Activated CD8-positive, alpha-beta memory T cell treated with anti-CD3 and anti-CD28 coated beads, Interleukin-2, amount 10 ng/mL, durations not matched to agents 7 days and 5 days (primary cell): ENCODE results near the gene KANSL3. TPM values are rescaled to one million over a fixed set of nuclear protein-coding genes. Genes with fewer than 3 reads are reported as not detected.
"Not testable (repeated sequence)": the region's sequence is repeated elsewhere in the genome, so short reads cannot be mapped to it uniquely, and the experiment has no call there.

Experiments used
- ATAC-seq: fragments of 150-1000 bp; cut with Tn5 transposase; one replicate; pipeline ENCODE4 v1.10.0; 2021; ENCODE audit warnings: moderate library complexity
- CTCF ChIA-PET: fragments of 350-600 bp; sonication (Branson Sonifier 250); formaldehyde crosslinking; loops from one replicate; lab custom pipeline; 2021; ENCODE audit warnings: antibody characterized with exemption; lab: Charles Lee
- DNase-seq: peaks from one replicate; pipeline ENCODE4 v3.0.0-alpha.2; 2020
- H3K27ac Mint-ChIP-seq: one replicate; pipeline ENCODE4 v1.8.0; 2021; ENCODE audit warnings: mild to moderate bottlenecking, mixed read lengths
- H3K27me3 Mint-ChIP-seq: one replicate; pipeline ENCODE4 v1.8.0; 2021; ENCODE audit warnings: mixed read lengths
- H3K36me3 Mint-ChIP-seq: one replicate; pipeline ENCODE4 v1.8.0; 2021; ENCODE audit warnings: mild to moderate bottlenecking, mixed read lengths
- H3K4me1 Mint-ChIP-seq: one replicate; pipeline ENCODE4 v1.8.0; 2021; ENCODE audit warnings: mixed read lengths
- H3K4me3 Mint-ChIP-seq: one replicate; pipeline ENCODE4 v1.8.0; 2021; ENCODE audit warnings: mild to moderate bottlenecking, moderate library complexity, mixed read lengths
- H3K9me3 Mint-ChIP-seq: one replicate; pipeline ENCODE4 v1.8.0; 2022; ENCODE audit warnings: low read depth, mixed read lengths
- total RNA-seq, 2 experiments: library from RNA; stranded (reverse); gene quantifications; one replicate each; pipeline ENCODE4 v1.2.3, GENCODE V29; 2021

The KANSL3 gene
- total RNA-seq, 2 experiments from 2014 or later = 74.6 to 84.0 TPM

DNA sequence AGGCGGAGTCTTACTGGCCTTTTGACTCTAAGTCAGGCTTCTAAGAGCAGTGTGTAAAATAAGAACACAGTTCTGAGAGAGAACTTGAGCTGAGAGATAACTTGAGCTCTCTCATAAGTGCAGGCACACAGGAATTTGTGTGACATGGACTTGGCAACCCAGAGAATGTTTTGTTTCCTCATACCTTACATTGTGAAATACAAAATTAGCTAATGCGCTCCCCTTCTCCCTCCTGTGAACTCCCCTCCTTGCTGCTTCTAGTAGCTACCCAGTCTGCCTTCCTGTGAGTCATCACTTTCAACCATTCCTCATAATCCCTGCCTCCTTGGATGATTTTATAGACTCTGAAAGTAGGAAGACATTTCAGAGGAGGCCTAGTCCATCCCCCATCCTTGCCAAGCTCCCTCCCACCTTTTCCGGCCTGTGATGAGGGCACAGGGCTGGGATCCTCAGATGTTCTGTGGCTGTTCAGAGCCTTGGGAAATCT, 27.0 kb upstream of the KANSL3 start:
- H3K27me3 Mint-ChIP-seq = peaks cover 4% of the 10 kb centered on the region
- no peak for DNase-seq
- no peaks in the 10 kb centered on the region for H3K4me1 Mint-ChIP-seq
- no peaks in the 10 kb centered on the region for H3K9me3 Mint-ChIP-seq
- H3K27ac Mint-ChIP-seq = no peak overlapping the region
- H3K36me3 Mint-ChIP-seq = no peaks in the 10 kb centered on the region
- H3K4me3 Mint-ChIP-seq = no peak overlapping the region
- no peak for ATAC-seq
- CTCF ChIA-PET = no interaction called here

DNA sequence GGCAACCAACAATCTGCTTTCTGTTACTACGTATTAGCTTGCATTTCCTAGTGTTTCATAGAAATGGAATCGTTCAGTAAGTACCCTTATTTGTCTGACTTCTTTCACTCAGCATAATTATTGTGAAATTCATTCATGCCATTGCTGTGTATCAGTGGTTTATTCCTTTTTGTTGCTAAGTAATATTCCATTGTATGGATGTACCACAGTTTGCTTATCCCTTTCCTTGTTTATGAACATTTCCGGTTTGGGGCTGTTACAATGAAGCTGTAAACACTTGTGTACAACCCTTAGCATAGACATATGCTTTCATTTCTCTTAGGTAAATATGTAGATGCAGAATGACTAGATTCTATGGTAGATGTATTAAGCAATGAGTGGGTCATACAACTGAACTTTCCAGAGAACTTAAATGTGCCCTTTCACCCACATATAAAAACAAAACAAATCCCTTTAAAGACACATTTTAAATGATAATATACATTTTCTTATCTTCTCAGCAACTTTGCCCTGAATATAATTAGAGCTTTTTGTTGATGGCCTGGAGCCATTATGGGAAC, 26.3 kb upstream of the KANSL3 start:
- DNase-seq = no peak
- no peaks in the 10 kb centered on the region for H3K4me1 Mint-ChIP-seq
- no peak overlapping the region for H3K4me3 Mint-ChIP-seq
- H3K27ac Mint-ChIP-seq = no peak overlapping the region
- CTCF ChIA-PET = no interaction called here
- no peak for ATAC-seq
- no peaks in the 10 kb centered on the region for H3K36me3 Mint-ChIP-seq
- H3K27me3 Mint-ChIP-seq = peaks cover 4% of the 10 kb centered on the region
- no peaks in the 10 kb centered on the region for H3K9me3 Mint-ChIP-seq

DNA sequence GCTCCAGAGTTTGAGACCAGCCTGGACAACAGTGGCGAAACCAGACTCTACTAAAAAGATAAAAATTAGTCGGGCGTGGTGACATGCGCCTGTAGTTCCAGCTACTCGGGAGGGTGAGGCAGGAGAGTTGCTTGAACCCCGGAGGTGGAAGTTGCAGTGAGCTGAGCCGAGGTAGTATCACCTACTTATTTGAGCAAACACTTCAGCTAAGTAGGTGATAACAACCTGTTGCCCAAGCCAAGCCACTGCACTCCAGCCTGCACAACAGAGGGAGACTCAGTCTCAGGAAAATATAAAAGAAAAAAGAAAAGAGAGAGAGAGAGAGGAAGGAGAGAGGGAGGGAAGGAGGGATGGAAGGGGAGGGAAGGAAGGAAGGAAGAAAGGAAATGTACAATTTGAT, 25.7 kb upstream of the KANSL3 start:
- CTCF ChIA-PET = no interaction called here
- Mint-ChIP-seq H3K27ac (no peak overlapping the region), H3K4me3 (no peak overlapping the region), H3K4me1 (no peaks in the 10 kb centered on the region), H3K27me3 (peaks cover 4% of the 10 kb centered on the region), H3K9me3 (no peaks in the 10 kb centered on the region), H3K36me3 (no peaks in the 10 kb centered on the region)
- ATAC-seq (no peak), DNase-seq (no peak)

DNA sequence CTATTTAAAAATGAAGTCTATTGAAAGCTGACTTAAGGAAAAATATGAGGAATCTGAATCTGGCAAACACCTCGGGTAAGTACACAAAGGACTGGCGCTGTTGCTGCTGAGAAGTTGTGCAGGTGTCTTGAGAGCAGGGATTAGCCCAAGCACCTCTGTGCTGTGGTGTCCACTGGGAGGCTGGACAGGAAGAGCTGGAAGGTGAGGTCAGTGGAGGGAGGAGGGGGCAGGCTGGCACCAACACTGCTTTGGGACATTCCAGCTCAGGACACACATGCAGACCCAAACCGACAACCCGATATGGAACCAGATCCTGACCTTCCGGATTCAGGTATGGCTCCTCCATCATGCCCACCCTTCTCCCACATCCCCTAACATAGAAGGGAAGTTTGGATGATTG, 25.1 kb upstream of the KANSL3 start:
- ATAC-seq (no peak), DNase-seq (no peak)
- Mint-ChIP-seq H3K4me1 (no peaks in the 10 kb centered on the region), H3K36me3 (no peaks in the 10 kb centered on the region), H3K9me3 (no peaks in the 10 kb centered on the region), H3K4me3 (no peak overlapping the region), H3K27me3 (peaks cover 4% of the 10 kb centered on the region), H3K27ac (no peak overlapping the region)
- CTCF ChIA-PET = interaction anchor here (0.5 kb wide), 1 partner anchor 213 kb away, joined by 3 read pairs; no protein-coding TSS in a partner anchor

DNA sequence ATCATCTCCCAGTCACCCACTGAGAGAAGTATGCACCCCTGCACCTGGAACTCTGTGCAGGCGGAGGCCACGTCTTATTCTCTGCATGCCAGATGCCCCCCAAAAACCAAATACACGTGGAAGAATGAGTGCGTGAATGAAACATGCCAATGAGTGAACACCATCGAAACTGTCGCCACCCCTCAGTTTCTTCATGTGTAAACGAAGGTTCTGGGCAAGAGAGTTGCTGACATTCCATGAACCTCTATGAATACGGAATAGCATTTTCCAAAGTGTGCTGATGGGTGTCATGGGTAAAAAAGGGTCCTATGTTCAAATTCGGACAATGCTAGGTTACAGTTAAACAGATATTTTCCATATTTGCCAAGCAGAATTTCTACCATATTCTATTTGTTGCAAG, 24.2 kb upstream of the KANSL3 start:
- Mint-ChIP-seq H3K27me3 (peaks cover 4% of the 10 kb centered on the region), H3K4me3 (no peak overlapping the region), H3K27ac (no peak overlapping the region), H3K4me1 (no peaks in the 10 kb centered on the region), H3K36me3 (no peaks in the 10 kb centered on the region), H3K9me3 (no peaks in the 10 kb centered on the region)
- CTCF ChIA-PET = no interaction called here
- no peak for ATAC-seq
- DNase-seq = no peak

DNA sequence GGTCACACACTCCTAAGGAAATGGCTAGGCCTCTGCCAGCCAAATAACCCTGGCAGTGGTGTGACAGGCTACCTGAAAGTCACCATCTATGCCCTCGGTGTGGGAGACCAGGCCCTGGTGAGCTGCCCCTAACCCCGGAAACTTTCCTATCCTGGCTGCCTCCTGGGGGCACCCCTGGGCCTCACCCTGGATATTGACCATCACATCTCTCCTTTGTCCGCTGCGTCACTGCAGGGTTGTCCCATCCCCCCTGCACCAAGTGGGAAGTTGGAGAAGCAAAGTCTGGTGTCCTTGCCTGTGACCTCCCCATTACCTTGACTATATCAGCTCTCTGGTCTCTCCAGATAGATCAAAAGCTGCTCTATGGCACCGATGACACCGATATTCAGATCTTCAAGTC, 23.2 kb upstream of the KANSL3 start:
- ATAC-seq (no peak), DNase-seq (no peak)
- H3K36me3 Mint-ChIP-seq = no peaks in the 10 kb centered on the region
- H3K27ac Mint-ChIP-seq = no peak overlapping the region
- no peaks in the 10 kb centered on the region for H3K9me3 Mint-ChIP-seq
- CTCF ChIA-PET = no interaction called here
- no peaks in the 10 kb centered on the region for H3K4me1 Mint-ChIP-seq
- peaks cover 4% of the 10 kb centered on the region for H3K27me3 Mint-ChIP-seq
- H3K4me3 Mint-ChIP-seq = no peak overlapping the region

DNA sequence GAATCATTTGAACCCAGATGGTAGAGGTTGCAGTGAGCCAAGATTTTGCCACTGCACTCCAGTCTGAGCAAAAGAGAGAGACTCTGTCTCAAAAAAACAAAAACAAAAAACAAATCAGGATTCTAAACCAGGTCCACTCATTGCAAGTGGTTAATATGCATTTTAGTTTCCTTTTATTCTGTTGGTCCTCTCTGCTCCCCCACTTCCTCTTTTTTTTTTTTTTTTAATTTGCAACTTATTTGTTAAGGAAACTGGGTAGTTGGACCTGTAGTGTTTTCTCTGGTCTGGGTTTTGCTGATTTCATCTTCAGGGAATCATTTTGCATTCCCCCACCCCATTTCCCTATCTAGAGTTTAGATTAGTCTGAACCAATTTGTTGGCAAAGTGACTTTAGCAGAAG, 18.4 kb upstream of the KANSL3 start:
- peaks cover 11% of the 10 kb centered on the region for H3K27me3 Mint-ChIP-seq
- no peak for DNase-seq
- no peak overlapping the region for H3K4me3 Mint-ChIP-seq
- CTCF ChIA-PET = no interaction called here
- ATAC-seq = no peak
- H3K36me3 Mint-ChIP-seq = no peaks in the 10 kb centered on the region
- H3K9me3 Mint-ChIP-seq = no peaks in the 10 kb centered on the region
- H3K4me1 Mint-ChIP-seq = no peaks in the 10 kb centered on the region
- no peak overlapping the region for H3K27ac Mint-ChIP-seq

DNA sequence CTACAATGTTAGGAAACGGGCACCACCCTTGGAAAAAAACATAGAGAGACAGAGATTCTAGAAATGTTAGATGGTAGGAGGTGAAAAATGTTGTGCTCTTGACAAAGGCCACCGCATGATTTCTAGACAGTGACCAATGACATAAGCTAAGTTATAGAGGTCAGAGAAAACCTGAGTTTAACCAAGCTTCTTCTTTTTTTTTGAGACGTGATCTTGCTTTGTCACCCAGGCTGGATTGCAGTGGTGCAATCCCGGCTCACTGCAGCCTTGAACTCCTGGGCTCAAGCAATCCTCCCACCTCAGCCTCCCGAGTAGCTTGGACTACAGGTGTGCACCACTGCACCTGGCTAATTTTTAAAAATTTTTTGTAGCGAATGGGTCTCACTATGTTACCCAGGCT, 17.4 kb upstream of the KANSL3 start:
- Mint-ChIP-seq H3K36me3 (no peaks in the 10 kb centered on the region), H3K4me1 (no peaks in the 10 kb centered on the region), H3K27ac (no peak overlapping the region), H3K27me3 (peaks cover 11% of the 10 kb centered on the region), H3K9me3 (no peaks in the 10 kb centered on the region), H3K4me3 (no peak overlapping the region)
- DNase-seq (no peak), ATAC-seq (no peak)
- CTCF ChIA-PET = no interaction called here

DNA sequence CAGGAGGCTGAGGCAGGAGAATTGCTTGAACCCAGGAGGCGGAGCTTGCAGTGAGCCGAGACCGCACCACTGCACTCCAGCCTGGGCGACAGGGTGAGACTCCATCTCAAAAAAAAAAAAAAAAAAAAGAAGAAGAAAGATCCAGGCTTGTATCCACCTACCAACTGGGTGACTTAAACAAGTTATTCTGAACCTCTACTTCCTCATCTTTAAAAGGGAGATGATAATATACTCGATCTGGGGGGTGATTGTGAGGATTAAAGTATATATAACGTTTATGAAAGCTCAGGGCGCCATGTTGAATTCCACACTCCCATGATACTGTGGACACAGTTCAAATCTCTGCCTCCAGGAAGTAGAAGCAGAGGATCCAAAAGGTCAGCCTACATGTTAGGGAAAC, 16.7 kb upstream of the KANSL3 start:
- H3K4me3 Mint-ChIP-seq, H3K27ac Mint-ChIP-seq, H3K9me3 Mint-ChIP-seq, ATAC-seq, DNase-seq, H3K4me1 Mint-ChIP-seq, H3K36me3 Mint-ChIP-seq, CTCF ChIA-PET: not testable (repeated sequence)
- peaks cover 11% of the 10 kb centered on the region for H3K27me3 Mint-ChIP-seq

DNA sequence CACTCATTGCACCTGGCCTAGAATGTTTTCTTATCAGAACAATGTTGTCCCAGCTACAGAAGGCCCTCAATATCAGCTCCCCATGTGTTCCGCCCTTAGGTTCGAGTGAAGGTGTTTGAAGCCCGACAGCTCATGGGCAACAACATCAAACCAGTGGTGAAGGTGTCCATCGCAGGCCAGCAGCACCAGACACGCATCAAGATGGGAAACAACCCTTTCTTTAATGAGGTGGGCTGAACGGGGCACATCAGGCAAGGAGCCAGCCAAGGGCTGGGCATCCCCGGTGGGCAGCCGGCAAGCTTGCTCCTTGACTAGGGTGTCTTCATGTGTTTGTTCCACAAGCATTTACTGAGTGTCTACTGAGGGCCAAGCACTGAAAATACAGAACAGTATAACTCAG, 13.7 kb upstream of the KANSL3 start:
- H3K4me1 Mint-ChIP-seq = no peaks in the 10 kb centered on the region
- no peaks in the 10 kb centered on the region for H3K36me3 Mint-ChIP-seq
- CTCF ChIA-PET = no interaction called here
- no peaks in the 10 kb centered on the region for H3K9me3 Mint-ChIP-seq
- DNase-seq (no peak), ATAC-seq (no peak)
- no peak overlapping the region for H3K27ac Mint-ChIP-seq
- no peak overlapping the region for H3K4me3 Mint-ChIP-seq
- H3K27me3 Mint-ChIP-seq = peaks cover 11% of the 10 kb centered on the region

DNA sequence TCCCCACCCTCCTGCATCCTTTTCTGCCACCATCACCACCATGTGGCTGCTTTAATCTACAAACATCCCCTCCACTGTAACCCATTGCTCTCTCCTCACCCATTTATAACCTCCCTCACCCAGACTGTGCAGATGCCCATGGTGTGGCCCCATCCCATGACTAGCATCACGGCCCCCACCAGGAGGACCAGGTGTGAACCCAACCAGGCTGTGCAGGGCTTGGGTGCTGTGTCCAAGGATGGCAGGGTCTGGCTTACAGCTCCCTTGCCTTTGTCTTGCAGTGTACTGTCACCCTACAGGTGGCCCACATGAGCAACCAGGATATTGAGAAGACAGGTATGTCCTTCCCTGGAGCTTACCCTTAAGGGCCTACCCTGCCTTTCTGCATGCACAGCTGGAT, 11.2 kb upstream of the KANSL3 start:
- DNase-seq (no peak), ATAC-seq (no peak)
- CTCF ChIA-PET = no interaction called here
- Mint-ChIP-seq H3K9me3 (no peaks in the 10 kb centered on the region), H3K27ac (no peak overlapping the region), H3K4me3 (no peak overlapping the region), H3K27me3 (peaks cover 6% of the 10 kb centered on the region), H3K4me1 (no peaks in the 10 kb centered on the region), H3K36me3 (no peaks in the 10 kb centered on the region)

DNA sequence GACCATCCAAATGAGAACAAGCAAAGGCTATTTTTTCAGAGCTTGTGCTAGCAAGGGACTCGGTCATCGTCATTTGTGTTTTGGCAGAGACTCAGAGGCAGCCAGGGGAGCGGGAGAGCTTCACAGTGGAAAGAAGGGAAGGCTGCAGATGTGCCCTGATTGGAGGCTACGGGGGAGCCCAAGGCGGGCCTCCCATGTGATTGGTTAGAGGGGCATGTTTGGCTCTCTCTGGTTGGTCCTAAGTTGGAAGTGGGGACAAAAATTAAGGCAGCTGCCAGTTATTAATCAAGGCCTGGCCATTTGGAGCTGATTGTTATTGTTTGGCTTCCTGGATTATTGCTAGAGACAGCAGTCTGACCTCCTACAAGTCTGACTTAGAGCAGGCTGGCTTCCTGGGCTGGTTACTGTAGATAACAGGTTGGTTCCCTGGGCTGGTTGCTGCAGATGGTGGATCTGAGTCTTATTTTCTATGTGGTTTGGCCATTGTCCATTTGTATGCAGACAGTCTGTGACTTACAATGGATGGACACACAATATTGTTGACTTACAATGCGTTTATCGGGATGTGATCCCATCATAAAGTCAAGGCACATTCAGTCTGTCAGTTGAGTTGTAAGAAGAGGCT, 10.3 kb upstream of the KANSL3 start:
- no peak overlapping the region for H3K4me3 Mint-ChIP-seq
- no peaks in the 10 kb centered on the region for H3K4me1 Mint-ChIP-seq
- no peak for ATAC-seq
- H3K36me3 Mint-ChIP-seq = no peaks in the 10 kb centered on the region
- DNase-seq = no peak
- peaks cover 6% of the 10 kb centered on the region for H3K27me3 Mint-ChIP-seq
- H3K9me3 Mint-ChIP-seq = no peaks in the 10 kb centered on the region
- H3K27ac Mint-ChIP-seq = no peak overlapping the region
- CTCF ChIA-PET = no interaction called here

DNA sequence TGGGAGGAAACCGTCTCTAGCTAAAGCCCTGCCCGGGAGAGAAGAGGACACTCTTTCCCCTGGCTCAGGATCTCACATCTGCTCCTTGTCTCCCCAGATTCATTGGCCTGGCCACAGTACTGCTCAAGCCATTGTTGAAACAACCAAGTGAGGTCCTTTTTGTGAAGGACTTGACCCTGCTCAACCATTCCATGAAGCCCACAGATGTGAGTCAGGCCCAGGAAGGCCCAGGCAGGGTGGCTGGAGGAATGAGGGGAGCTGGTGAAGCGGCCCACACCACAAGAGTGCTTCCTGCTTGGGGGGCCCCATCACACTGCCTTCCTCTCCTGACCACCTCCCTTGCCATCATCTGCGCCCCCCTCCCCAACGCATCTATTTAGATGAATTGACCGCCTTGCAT, 9.6 kb upstream of the KANSL3 start:
- Mint-ChIP-seq H3K36me3 (no peaks in the 10 kb centered on the region), H3K4me3 (no peak overlapping the region), H3K27ac (no peak overlapping the region), H3K27me3 (peaks cover 6% of the 10 kb centered on the region), H3K4me1 (no peaks in the 10 kb centered on the region), H3K9me3 (no peaks in the 10 kb centered on the region)
- DNase-seq = no peak
- CTCF ChIA-PET = no interaction called here
- no peak for ATAC-seq

DNA sequence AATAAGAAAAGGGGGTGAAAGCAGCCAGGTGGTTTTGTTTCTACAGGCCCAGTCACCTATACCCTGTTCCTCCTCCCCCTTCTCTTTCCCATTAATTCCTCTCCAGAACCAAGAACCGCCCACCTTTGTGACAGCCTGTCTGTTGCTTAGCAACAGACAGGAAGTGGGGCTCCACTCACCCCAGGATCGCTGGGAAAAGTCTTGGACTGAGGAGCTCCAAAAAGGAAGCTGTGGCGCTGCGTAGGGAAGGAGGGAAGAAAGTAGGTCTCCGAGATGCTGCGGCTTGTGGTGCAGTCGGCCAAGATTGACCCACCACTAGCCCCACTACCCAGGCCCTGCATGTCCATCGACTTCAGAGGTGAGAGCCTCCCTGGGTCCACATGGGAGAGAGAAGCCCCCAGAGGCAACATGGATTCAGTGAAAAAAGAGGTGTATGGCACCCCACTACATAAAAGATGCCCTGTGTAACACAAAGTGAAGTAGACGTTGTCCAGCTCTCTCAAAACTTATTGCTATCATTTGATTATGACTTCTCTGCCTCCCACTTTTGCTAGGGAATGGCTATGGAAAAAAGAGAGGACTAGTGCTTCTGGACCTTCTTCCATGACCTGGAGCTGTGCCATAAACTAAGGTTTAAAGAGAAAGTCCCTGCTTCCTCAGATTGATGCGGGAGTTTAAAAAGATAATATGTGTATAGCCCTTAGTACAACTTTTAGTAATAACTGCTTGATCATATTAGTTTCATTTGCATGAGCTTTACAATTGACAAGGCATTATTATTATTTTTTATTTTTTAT, 4.7 kb upstream of the KANSL3 start, which contains the start of gene FER1L5:
FER1L5 (plus strand) TSS at position 201 of the 797 bp plus-strand sequence; CDS start at position 274, 73 bp downstream.
- Mint-ChIP-seq H3K27me3 (peaks cover 11% of the 10 kb centered on the region), H3K9me3 (no peaks in the 10 kb centered on the region), H3K27ac (no peak within 1 kb of the TSS), H3K36me3 (no peaks in the 10 kb centered on the region), H3K4me3 (no peak within 1 kb of the TSS), H3K4me1 (peaks cover 10% of the 10 kb centered on the region)
- CTCF ChIA-PET = no interaction called here
- no peak for ATAC-seq
- no peak for DNase-seq
